Common myeloid progenitor, CD34-positive (primary cell): ENCODE results near the gene RBFOX2.

ENCODE experiments used
- CTCF ChIA-PET: fragments of 350-600 bp; sonication (Branson Sonifier 250); formaldehyde crosslinking; loops from one replicate; lab custom pipeline; 2021; ENCODE audit warnings: antibody characterized with exemption; lab: Charles Lee
- POLR2A ChIA-PET: fragments of 350-600 bp; sonication (Branson Sonifier 250); formaldehyde crosslinking; loops from one replicate; lab custom pipeline; 2021; ENCODE audit warnings: antibody characterized with exemption; lab: Charles Lee
- DNase-seq, 3 donors: peaks; one replicate each; pipeline versions ENCODE4 v3.0.0 to v3.0.0-alpha.2; 2013
- H3K27ac ChIP-seq, 2 experiments: 1 replicate in 1 of 2; 2 replicates in 1 of 2; pipeline ENCODE4 v1.7.0; 2013; ENCODE audit warnings: inconsistent platforms in 2 of 2, low read length in 2 of 2, mild to moderate bottlenecking in 2 of 2, low read depth in 1 of 2, moderate library complexity in 1 of 2; ENCODE audit not compliant: severe bottlenecking in 2 of 2, insufficient read depth in 1 of 2, poor library complexity in 1 of 2
- H3K27me3 ChIP-seq, 5 experiments: replicated peaks in 2 of 5; 1 replicate in 3 of 5; 2 replicates in 2 of 5; pipeline versions ENCODE4 v1.6.1 to v1.7.0; 2013; ENCODE audit warnings: low read length in 4 of 5, mild to moderate bottlenecking in 2 of 5, moderate library complexity in 2 of 5, inconsistent platforms in 1 of 5; ENCODE audit not compliant: insufficient read depth in 5 of 5, control insufficient read depth in 4 of 5
- H3K36me3 ChIP-seq, 4 experiments: 1 replicate in 2 of 4; 2 replicates in 2 of 4; pipeline versions ENCODE4 v1.6.1 to v1.7.0; 2013; ENCODE audit warnings: low read length in 3 of 4, control low read depth in 1 of 4, mild to moderate bottlenecking in 1 of 4; ENCODE audit not compliant: control insufficient read depth in 4 of 4, insufficient read depth in 4 of 4
- H3K4me1 ChIP-seq, 4 experiments: 1 replicate in 3 of 4; 2 replicates in 1 of 4; pipeline versions ENCODE4 v1.6.1 to v1.7.1; 2013; ENCODE audit warnings: low read length in 3 of 4, mild to moderate bottlenecking in 3 of 4, control low read depth in 1 of 4, inconsistent platforms in 1 of 4, moderate library complexity in 1 of 4; ENCODE audit not compliant: control insufficient read depth in 4 of 4, insufficient read depth in 4 of 4; ENCODE audit errors: control extremely low read depth in 1 of 4
- H3K4me3 ChIP-seq, 7 experiments: 1 replicate in 4 of 7; 2 replicates in 3 of 7; pipeline versions ENCODE4 v1.5.1 to v1.7.0; 2013; ENCODE audit warnings: mild to moderate bottlenecking in 7 of 7, low read length in 6 of 7, moderate library complexity in 6 of 7, inconsistent platforms in 2 of 7, low read depth in 2 of 7, control low read depth in 1 of 7; ENCODE audit not compliant: insufficient read depth in 4 of 7, control insufficient read depth in 1 of 7; ENCODE audit errors: extremely low read depth in 1 of 7
- H3K9me3 ChIP-seq, 5 experiments: 1 replicate in 4 of 5; 2 replicates in 1 of 5; pipeline versions ENCODE4 v1.6.1 to v1.7.1; 2013; ENCODE audit warnings: low read length in 4 of 5, mild to moderate bottlenecking in 2 of 5, inconsistent platforms in 1 of 5, low read depth in 1 of 5, moderate library complexity in 1 of 5; ENCODE audit not compliant: control insufficient read depth in 4 of 5, insufficient read depth in 2 of 5; ENCODE audit errors: control extremely low read depth in 1 of 5
- WGBS: methylation state at CpG from one replicate; pipeline ENCODE4 v1.1.5; 2013; ENCODE audit not compliant: insufficient coverage; 5-methylcytosine and 5-hydroxymethylcytosine counted together

Gene RBFOX2

GRCh38 chr22:35761037-35761436, 267.6 kb downstream of the RBFOX2 start:
- Histone ChIP-seq H3K27ac (no peak overlapping the region), H3K4me3 (no peak overlapping the region), H3K9me3 (no peaks in the 10 kb centered on the region), H3K4me1 (no peaks in the 10 kb centered on the region), H3K36me3 (peaks cover 0 to 8% (median 2%) of the 10 kb centered on the region in 4 experiments), H3K27me3 (no peaks in the 10 kb centered on the region)
- ChIA-PET CTCF (interaction anchor here (1.1 to 2.9 kb wide), 7 partner anchors 74 to 363 kb away, joined by 3 to 11 read pairs (median 4); no protein-coding TSS in a partner anchor), POLR2A (no interaction called here)
- peak; percentile 52 to 76 (median 72) for DNase-seq
- WGBS = 100% methylated on average over 1 of the region's 1 CpG

GRCh38 chr22:35758394-35758793, 270.2 kb downstream of the RBFOX2 start:
- peak in 1 of 3 donors; percentile 9 for DNase-seq
- Histone ChIP-seq H3K27me3 (no peaks in the 10 kb centered on the region), H3K4me3 (no peak overlapping the region), H3K27ac (no peak overlapping the region), H3K36me3 (peaks cover 0 to 8% (median 2%) of the 10 kb centered on the region in 4 experiments), H3K9me3 (no peaks in the 10 kb centered on the region), H3K4me1 (no peaks in the 10 kb centered on the region)
- ChIA-PET POLR2A (no interaction called here), CTCF (no interaction called here)
- WGBS = no CpG with 5 or more reads among the region's 1 CpG

- ChIA-PET POLR2A (interaction anchor here (0.7 kb wide), 1 partner anchor 15 kb away, joined by 6 read pairs; no protein-coding TSS in a partner anchor), CTCF (no interaction called here)
- peaks cover 0 to 8% (median 1%) of the 10 kb centered on the region in 4 experiments for H3K36me3 ChIP-seq
- no peaks in the 10 kb centered on the region for H3K9me3 ChIP-seq
- H3K27me3 ChIP-seq = no peaks in the 10 kb centered on the region
- H3K4me3 ChIP-seq = no peak overlapping the region
- DNase-seq = no peak
- peaks cover 7 to 15% (median 10%) of the 10 kb centered on the region in 4 experiments for H3K4me1 ChIP-seq
- H3K27ac ChIP-seq = no peak overlapping the region
- 100% methylated on average over 1 of the region's 1 CpG for WGBS
These were observed 271.9 kb downstream of the RBFOX2 start for GRCh38 chr22:35756722-35757121.

GRCh38 chr22:35754761-35755160, 273.9 kb downstream of the RBFOX2 start:
- WGBS = no CpG with 5 or more reads among the region's 2 CpGs
- POLR2A ChIA-PET = no interaction called here

GRCh38 chr22:35752863-35753189, 275.8 kb downstream of the RBFOX2 start:
- POLR2A ChIA-PET = no interaction called here

More at GRCh38 chr22:35754761-35755160, 273.9 kb downstream of the RBFOX2 start:
- no peak overlapping the region for H3K27ac ChIP-seq
- no peaks in the 10 kb centered on the region for H3K9me3 ChIP-seq
- peaks cover 0 to 7% (median 1%) of the 10 kb centered on the region in 4 experiments for H3K36me3 ChIP-seq
- H3K27me3 ChIP-seq = no peaks in the 10 kb centered on the region
- DNase-seq = no peak
- peaks cover 7 to 16% (median 10%) of the 10 kb centered on the region in 4 experiments for H3K4me1 ChIP-seq
- CTCF ChIA-PET = no interaction called here
- no peak overlapping the region for H3K4me3 ChIP-seq

GRCh38 chr22:35752006-35752862, 276.4 kb downstream of the RBFOX2 start:
- Histone ChIP-seq H3K36me3 (no peaks in the 10 kb centered on the region), H3K9me3 (no peaks in the 10 kb centered on the region), H3K27ac (peak overlapping the region in 1 of 2 experiments; percentile 15), H3K27me3 (no peaks in the 10 kb centered on the region), H3K4me3 (peak overlapping the region in 4 of 7 experiments; percentile 8 to 50 (median 28)), H3K4me1 (peaks cover 7 to 16% (median 10%) of the 10 kb centered on the region in 4 experiments)
- peak; percentile 32 to 78 (median 63) for DNase-seq
- ChIA-PET POLR2A (no interaction called here), CTCF (interaction anchor here (1.2 to 1.5 kb wide), 2 partner anchors 91 to 130 kb away, joined by 3 to 4 read pairs; no protein-coding TSS in a partner anchor)
- WGBS = 22% methylated on average over 3 of the region's 5 CpGs

More at GRCh38 chr22:35752863-35753189, 275.8 kb downstream of the RBFOX2 start:
- CTCF ChIA-PET = interaction anchor here (1.2 kb wide), 1 partner anchor 131 kb away, joined by 3 read pairs; no protein-coding TSS in a partner anchor
- Histone ChIP-seq H3K36me3 (no peaks in the 10 kb centered on the region), H3K4me3 (peak overlapping the region in 2 of 7 experiments; percentile 26 to 50), H3K9me3 (no peaks in the 10 kb centered on the region), H3K27me3 (no peaks in the 10 kb centered on the region), H3K4me1 (peaks cover 7 to 16% (median 10%) of the 10 kb centered on the region in 4 experiments), H3K27ac (peak overlapping the region in 1 of 2 experiments; percentile 15)
- WGBS = no CpG with 5 or more reads among the region's 3 CpGs
- no peak for DNase-seq

- CTCF ChIA-PET = interaction anchor here (1.8 kb wide), 1 partner anchor 9 kb away, joined by 4 read pairs; no protein-coding TSS in a partner anchor
- peaks cover 0 to 4% (median 0%) of the 10 kb centered on the region in 4 experiments for H3K36me3 ChIP-seq
- DNase-seq = peak in 2 of 3 donors; percentile 20 to 23
These were observed 278.8 kb downstream of the RBFOX2 start for GRCh38 chr22:35749808-35750207.

More at GRCh38 chr22:35749808-35750207, 278.8 kb downstream of the RBFOX2 start:
- no peaks in the 10 kb centered on the region for H3K27me3 ChIP-seq
- no peak overlapping the region for H3K4me3 ChIP-seq
- POLR2A ChIA-PET = no interaction called here
- peaks cover 7 to 16% (median 10%) of the 10 kb centered on the region in 4 experiments for H3K4me1 ChIP-seq
- no peaks in the 10 kb centered on the region for H3K9me3 ChIP-seq
- 100% methylated on average over 6 of the region's 10 CpGs for WGBS
- no peak overlapping the region for H3K27ac ChIP-seq
